Fibroblast of lung (primary cell): ENCODE measurements around the gene ADAT1. TPM values are rescaled to one million over a fixed set of nuclear protein-coding genes. Genes with fewer than 3 reads are reported as not detected.

Experiments
- DNase-seq, 2 donors: peaks; one replicate each; pipeline versions ENCODE4 v3.0.0 to v3.0.0-alpha.2; 2010; ENCODE audit warnings: low read depth in 2 of 2
- H2AFZ ChIP-seq: 2 replicates; pipeline ENCODE4 v1.5.1; 2012; ENCODE audit warnings: low read length, control low read depth, inconsistent platforms
- H3K27ac ChIP-seq: 2 replicates; pipeline ENCODE4 v1.5.1; 2011; ENCODE audit warnings: low read length, control low read depth; ENCODE audit not compliant: insufficient read depth
- H3K27me3 ChIP-seq: 2 replicates; pipeline ENCODE4 v1.5.1; 2011; ENCODE audit warnings: mild to moderate bottlenecking, low read length; ENCODE audit not compliant: control insufficient read depth, insufficient read depth
- H3K36me3 ChIP-seq: 2 replicates; pipeline ENCODE4 v1.5.1; 2011; ENCODE audit warnings: low read length; ENCODE audit not compliant: control insufficient read depth, insufficient read depth
- H3K4me1 ChIP-seq: 2 replicates; pipeline ENCODE4 v1.5.1; 2011; ENCODE audit warnings: low read length; ENCODE audit not compliant: control insufficient read depth, insufficient read depth; ENCODE audit errors: extremely low read depth
- H3K4me2 ChIP-seq: 2 replicates; pipeline ENCODE4 v1.5.1; 2011; ENCODE audit warnings: low read length, control low read depth; ENCODE audit not compliant: insufficient read depth; ENCODE audit errors: extremely low read depth
- H3K4me3 ChIP-seq, 4 experiments: fragments of 200-600 bp in 1 of 4; sonication (generic) in 1 of 4; replicated peaks in 1 of 4; 2 replicates each; pipeline ENCODE4 v1.5.1; 2011 to 2016; ENCODE audit warnings: low read length in 4 of 4, low read depth in 3 of 4, mild to moderate bottlenecking in 3 of 4, control low read depth in 2 of 4, inconsistent platforms in 1 of 4, mixed read lengths in 1 of 4; ENCODE audit not compliant: insufficient read depth in 1 of 4; ENCODE audit errors: control extremely low read depth in 1 of 4
- H3K79me2 ChIP-seq: 2 replicates; pipeline ENCODE4 v1.5.1; 2012; ENCODE audit warnings: mild to moderate bottlenecking, low read length, inconsistent platforms; ENCODE audit not compliant: control insufficient read depth, insufficient read depth
- H3K9ac ChIP-seq: 2 replicates; pipeline ENCODE4 v1.5.1; 2011; ENCODE audit warnings: mild to moderate bottlenecking, low read length, control low read depth; ENCODE audit not compliant: insufficient read depth
- H3K9me3 ChIP-seq: 2 replicates; pipeline ENCODE4 v1.5.1; 2012; ENCODE audit warnings: low read depth, low read length; ENCODE audit not compliant: control insufficient read depth, insufficient read depth
- H4K20me1 ChIP-seq: 2 replicates; pipeline ENCODE4 v1.5.1; 2011; ENCODE audit warnings: low read length; ENCODE audit not compliant: control insufficient read depth, insufficient read depth; ENCODE audit errors: extremely low read depth
- CTCF ChIP-seq, 2 donors: IDR thresholded peaks in 1 of 2; conservative IDR thresholded peaks in 1 of 2; 1 replicate in 1 of 2; 2 replicates in 1 of 2; pipeline ENCODE4 v1.5.1; 2011 to 2012; ENCODE audit warnings: low read length in 2 of 2, control low read depth in 1 of 2, inconsistent platforms in 1 of 2, low read depth in 1 of 2, mild to moderate bottlenecking in 1 of 2
- EZH2 ChIP-seq: IDR thresholded peaks from 2 replicates; pipeline ENCODE4 v1.5.1; 2012; ENCODE audit warnings: low read length, control low read depth, mild to moderate bottlenecking; ENCODE audit errors: missing control alignments
- polyA minus RNA-seq: library from RNA; depleted of rRNA, polyadenylated mRNA; stranded (reverse); fragments of >200 nt; gene quantifications from 2 replicates; pipeline ENCODE4 v1.2.3, GENCODE V29; 2011; ENCODE audit warnings: low replicate concordance
- polyA plus RNA-seq, 2 donors: library from polyadenylated mRNA; depleted of rRNA in 1 of 2; stranded (reverse) in 1 of 2; unstranded in 1 of 2; fragments of >200 nt; gene quantifications; 2 replicates each; pipeline ENCODE4 v1.2.1, GENCODE V29; 2011 to 2012; ENCODE audit warnings: missing spikeins in 1 of 2
- total RNA-seq: library from RNA; depleted of rRNA; stranded (reverse); fragments of >200 nt; gene quantifications from 2 replicates; pipeline ENCODE4 v1.2.1, GENCODE V29; 2014

The ADAT1 gene
- 47.8 and 50.4 TPM in 2 replicates for total RNA-seq
- polyA plus RNA-seq, result 32.1 and 36.2 TPM in 2 replicates
- polyA plus RNA-seq (2012), result 28.9 and 29.9 TPM in 2 replicates
- 25.2 and 28.9 TPM in 2 replicates for polyA minus RNA-seq

GRCh38 chr16:75622761-75623605 is at the start of gene ADAT1:
TSS of gene ADAT1 (minus strand) at chr16:75623281. CDS start at chr16:75620799, 2,482 bp downstream.
- Histone ChIP-seq H3K27ac (peak within 1 kb of the TSS; percentile 84), H2AFZ (peak within 1 kb of the TSS; percentile 60), H3K9me3 (no peaks in the 10 kb centered on the region), H3K9ac (peak within 1 kb of the TSS; percentile 66), H3K4me2 (peak within 1 kb of the TSS; percentile 81), H3K4me3 (peak within 1 kb of the TSS; percentile 67 to 81 (median 77)), H3K79me2 (peaks cover 5% of the 10 kb centered on the region), H3K27me3 (no peaks in the 10 kb centered on the region), H3K4me1 (peaks cover 4% of the 10 kb centered on the region), H3K36me3 (peaks cover 8% of the 10 kb centered on the region), H4K20me1 (no peaks in the 10 kb centered on the region)
- TF ChIP-seq EZH2, result no peak
- no peak for TF ChIP-seq CTCF (conservative IDR thresholded peaks at IDR 0.05 in 1 of 2, IDR thresholded peaks at IDR 0.05 in 1 of 2; ENCODE audit: low read depth in 1 of 2, low read length in 2 of 2)
- DNase-seq, result peak; percentile 98 to 99

GRCh38 chr16:75667503-75667902 is 44.4 kb upstream of the ADAT1 start:
- DNase-seq, result no peak
- Histone ChIP-seq H3K36me3 (no peaks in the 10 kb centered on the region), H2AFZ (no peak overlapping the region), H3K27me3 (no peaks in the 10 kb centered on the region), H4K20me1 (no peaks in the 10 kb centered on the region), H3K9ac (no peak overlapping the region), H3K9me3 (no peaks in the 10 kb centered on the region), H3K4me3 (no peak overlapping the region), H3K27ac (no peak overlapping the region), H3K4me2 (no peak overlapping the region), H3K79me2 (no peaks in the 10 kb centered on the region), H3K4me1 (no peaks in the 10 kb centered on the region)
- no peak for TF ChIP-seq CTCF (conservative IDR thresholded peaks at IDR 0.05 in 1 of 2, IDR thresholded peaks at IDR 0.05 in 1 of 2; ENCODE audit: low read depth in 1 of 2, low read length in 2 of 2)
- no peak for TF ChIP-seq EZH2

GRCh38 chr16:75660726-75661302 is 37.7 kb upstream of the ADAT1 start:
- no peaks in the 10 kb centered on the region for H3K27me3 ChIP-seq
- H3K79me2 ChIP-seq, result peaks cover 1% of the 10 kb centered on the region
- H3K27ac ChIP-seq, result no peak overlapping the region
- H2AFZ ChIP-seq, result no peak overlapping the region
- TF ChIP-seq EZH2, result no peak
- TF ChIP-seq CTCF (conservative IDR thresholded peaks at IDR 0.05 in 1 of 2, IDR thresholded peaks at IDR 0.05 in 1 of 2; ENCODE audit: low read depth in 1 of 2, low read length in 2 of 2), result no peak
- peaks cover 5% of the 10 kb centered on the region for H3K36me3 ChIP-seq
- H4K20me1 ChIP-seq, result no peaks in the 10 kb centered on the region
- no peak overlapping the region for H3K4me3 ChIP-seq
- H3K4me2 ChIP-seq, result no peak overlapping the region
- no peaks in the 10 kb centered on the region for H3K9me3 ChIP-seq
- no peak for DNase-seq
- H3K9ac ChIP-seq, result no peak overlapping the region
- no peaks in the 10 kb centered on the region for H3K4me1 ChIP-seq
